ENCODE data around the gene UBR2.

UBR2 gene

DNA sequence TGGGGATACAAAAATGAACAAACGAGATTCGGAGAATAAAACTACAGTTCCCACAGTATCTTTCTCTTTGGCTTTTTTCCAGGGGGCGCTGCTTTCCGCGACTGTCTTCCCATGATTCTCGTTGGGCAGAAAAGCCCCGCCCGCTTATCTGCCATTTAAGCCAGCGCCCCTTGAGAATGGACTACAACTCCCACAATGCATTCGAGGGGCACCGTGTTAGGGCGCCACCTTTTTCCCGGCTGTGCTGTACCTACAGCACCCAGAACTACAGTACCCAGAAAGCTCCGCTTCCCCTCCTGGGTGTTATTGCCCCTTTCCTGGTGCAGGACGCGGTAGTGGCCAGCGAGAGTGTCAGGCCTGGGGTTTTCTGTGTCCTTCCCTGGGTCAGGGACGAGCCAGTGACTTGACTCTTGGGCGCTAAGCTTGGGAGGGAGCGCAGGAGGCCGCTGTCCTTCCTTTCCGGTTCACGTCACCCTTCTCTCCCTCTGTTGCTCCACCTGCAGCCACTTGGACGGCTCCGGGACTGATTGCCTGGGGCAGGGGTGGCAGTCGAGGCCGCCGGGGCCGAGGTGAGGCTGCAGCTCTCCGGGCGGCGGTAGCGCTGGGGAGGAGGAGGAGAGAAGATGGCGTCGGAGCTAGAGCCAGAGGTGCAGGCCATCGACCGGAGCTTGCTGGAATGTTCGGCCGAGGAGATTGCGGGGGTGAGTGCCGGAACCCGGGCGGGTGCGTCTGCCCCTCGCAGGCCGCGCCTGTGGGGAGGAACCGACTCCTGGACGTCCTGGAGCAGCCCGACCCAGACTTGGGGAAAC lies at the start of gene UBR2:
TSS of gene UBR2 (plus strand) at position 333 of the 809 bp plus-strand sequence. CDS start at position 624, 291 bp downstream.
- peak; percentile 65 to 82 (median 74) for DNase-seq

- DNase-seq: no peak
These were observed 49.1 kb upstream of the UBR2 start for GRCh38 chr6:42514745-42515144.

DNA sequence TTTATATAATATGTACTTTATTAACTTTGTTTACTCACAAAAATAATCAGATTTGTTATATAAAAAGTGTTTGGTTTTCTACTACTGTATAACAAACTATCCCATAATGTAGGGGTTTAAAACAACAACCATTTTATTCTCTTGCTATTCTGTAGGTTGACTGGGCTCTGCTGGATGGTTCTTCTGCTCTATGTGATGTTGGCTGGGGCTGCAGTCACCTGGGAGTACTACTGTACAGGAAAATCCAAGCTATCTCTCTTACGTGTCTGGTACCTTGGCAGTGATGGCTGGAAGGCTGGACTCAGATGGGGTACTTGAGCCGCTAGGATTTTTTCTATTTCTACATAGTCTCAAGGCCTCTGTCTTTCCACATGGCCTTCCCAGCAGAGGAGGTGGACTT lies 44.0 kb upstream of the UBR2 start:
- no peak for DNase-seq

DNA sequence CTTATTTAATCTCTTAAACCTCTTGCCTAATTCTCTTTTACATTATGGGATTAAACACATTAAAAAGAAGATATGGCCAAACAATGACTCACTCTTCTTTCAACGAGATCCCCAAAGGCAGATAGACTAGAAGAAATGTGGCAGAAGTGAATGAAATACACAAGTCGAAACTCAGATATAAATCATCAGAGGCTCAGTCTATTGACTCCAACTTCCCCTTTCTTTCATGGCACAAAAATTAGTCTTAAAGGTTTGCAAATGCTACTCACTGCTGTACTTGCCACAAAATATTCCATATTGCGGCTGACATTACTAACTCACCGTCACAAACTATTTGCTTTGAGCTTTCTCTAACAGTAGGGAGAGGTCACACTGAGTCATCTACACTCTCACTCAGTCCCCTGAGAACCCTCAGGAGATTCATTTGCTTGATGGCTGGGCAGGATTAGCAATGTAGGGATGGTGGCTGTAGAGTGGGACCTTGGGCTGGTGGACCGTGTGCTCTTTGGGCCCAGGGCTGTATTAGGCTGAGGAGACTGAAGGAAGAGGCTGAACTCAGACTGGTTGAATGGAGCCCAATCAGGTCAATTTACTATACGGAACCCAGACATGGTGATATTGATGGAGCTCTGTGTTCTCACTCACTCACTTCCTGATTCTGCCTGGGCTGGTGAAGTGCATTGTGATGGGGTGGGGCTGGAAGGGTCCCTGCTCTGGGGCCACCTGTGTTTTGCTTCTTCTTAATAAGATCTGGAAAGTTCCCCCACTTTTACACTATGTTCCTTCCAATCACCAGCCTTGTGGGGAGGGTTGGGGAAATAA lies 42.8 kb upstream of the UBR2 start:
- no peak for DNase-seq

GRCh38 chr6:42522036-42522435 lies 41.8 kb upstream of the UBR2 start:
- DNase-seq: no peak

DNA sequence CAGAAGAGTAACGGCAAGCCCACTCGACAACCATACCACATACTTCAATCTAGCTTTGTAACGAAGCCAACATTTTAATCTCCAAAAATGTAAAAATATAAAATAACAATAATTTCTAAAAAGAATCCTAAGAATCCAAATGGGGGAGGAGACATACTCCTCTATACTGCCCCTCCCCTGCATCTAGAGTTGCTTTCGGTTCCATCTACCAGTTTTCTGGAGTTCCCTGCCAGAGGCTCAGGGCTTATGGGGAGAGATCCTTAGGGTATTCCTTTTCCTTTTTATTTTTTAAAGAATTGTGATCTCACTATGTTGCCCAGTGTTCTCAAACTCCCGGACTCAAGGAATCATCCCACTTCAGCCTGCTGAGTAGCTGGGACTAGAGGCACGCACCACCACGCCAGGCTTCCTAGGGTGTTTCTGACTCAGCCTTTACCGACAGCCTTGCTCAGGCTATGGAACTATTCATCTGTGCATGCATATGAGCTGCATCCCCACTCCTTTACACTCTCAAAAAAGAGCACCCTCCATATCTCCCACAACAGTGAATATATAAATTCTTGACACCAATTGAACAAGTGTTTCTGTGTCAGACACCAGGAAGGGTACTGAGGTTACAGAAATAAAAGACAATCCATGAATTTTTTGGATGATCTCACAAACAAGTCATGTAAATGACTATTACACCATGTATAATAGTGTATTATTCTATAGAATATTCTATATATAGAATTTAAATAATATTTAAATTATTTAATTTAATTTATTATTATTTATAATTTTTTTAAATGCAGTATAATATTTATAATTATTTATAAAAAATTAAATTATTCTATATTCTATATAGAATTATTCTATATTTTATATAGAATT lies 40.7 kb upstream of the UBR2 start:
- DNase-seq: no peak

DNA sequence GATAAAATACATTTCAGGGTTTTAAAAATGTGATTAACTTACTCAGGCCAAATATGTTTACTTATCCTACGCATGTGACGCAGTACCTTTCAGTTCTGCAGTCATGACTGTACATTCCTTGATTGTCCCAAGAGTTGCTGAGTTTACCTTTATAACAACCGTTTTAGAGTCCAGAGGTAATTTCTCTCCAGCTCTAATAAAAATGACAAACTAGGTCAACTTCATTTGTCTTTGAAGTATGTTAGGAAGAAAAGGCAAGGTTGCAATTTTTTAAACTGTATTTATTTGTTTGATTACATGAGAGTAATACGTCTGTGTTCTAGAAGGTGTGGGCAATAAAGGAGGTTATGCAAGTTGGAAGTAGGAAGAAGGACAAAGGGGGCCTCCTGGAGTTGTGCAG lies 38.6 kb upstream of the UBR2 start:
- no peak for DNase-seq

DNA sequence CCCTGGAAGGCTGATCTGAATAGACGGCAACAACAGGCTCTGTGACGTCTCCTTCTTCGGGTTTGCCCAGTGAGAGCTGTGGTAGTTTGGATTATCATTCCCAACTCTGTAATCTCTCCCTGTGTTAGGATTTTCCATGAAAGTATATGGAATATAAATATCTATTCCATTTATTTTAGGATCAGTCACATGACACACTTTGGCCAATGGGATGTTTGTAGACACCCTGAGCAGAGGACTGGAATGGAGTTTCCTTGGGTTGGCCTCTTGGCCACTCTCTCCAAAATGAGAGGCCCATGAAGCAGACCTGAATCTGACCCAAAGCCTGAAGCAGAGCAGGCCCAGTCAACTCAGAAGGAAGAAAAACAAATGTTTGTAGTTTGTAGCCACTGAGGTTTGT lies 37.2 kb upstream of the UBR2 start:
- DNase-seq: no peak

GRCh38 chr6:42527204-42527603 lies 36.6 kb upstream of the UBR2 start:
- DNase-seq: no peak

DNA sequence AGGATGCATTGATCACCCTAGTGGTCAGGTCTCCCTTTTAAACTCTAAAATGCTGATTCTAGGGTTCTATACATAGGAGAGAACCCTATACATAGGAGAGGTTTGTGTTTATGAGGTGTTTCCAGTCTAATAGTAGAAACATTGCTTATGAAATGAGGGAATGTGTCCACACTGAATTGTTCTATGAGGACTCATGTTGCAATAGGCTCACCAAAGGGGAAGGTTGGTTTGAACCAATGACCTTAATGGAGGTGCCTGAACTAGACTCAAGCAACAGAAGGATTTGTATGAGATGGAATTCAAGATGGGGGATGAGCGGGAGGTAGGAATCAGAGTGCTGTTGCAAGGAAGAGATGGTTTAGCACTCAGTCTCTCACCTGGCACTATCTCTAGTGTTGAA lies 33.5 kb upstream of the UBR2 start:
- no peak for DNase-seq

DNA sequence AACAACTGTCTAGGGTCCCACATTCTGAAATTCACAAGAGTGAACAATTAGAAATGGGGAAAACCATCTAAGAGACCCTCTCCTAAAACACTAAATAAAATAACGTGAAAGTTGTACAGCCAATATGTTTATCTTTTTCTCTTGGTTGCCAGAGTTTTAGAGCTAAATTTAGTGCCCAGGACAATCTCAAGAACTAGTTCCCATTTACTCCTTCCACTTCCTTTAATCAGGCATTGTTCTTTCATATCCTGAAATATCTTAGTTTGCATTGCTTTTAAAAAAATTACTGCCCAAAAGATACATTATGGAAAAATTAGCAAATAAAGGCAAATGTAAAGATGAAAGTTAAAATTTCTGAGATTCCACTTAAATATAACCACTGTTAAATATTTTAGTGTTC lies 33.1 kb upstream of the UBR2 start:
- no peak for DNase-seq

DNA sequence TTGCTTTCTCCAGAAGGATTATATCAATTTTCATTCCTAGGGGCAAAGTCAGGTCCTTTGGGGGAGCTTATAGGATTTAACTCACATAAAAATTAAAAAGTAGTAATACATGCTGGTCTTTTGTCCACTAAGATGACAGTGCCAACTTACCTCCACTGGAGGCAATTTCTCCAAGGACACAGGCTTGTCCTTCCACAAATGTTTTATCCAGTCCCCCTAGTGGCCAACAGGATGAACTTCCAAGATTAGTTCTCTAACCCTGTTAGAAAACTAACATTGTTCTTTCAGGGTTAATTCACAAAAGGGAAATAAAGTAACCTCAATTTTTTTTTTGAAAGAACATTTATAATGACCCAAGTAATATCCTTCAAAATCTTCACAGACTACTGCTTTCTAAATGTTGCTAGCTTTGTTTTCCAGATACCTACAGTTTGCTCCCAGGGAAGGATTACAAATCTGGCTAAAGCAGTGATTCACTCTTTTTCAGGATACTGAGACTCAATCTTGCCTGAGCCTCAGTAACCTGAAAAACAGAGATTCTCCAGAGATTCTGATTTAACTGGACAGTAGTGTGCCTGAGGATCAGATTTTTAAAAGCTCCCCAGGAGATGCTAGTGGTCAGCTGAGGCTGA lies 31.7 kb upstream of the UBR2 start:
- no peak for DNase-seq

GRCh38 chr6:42533794-42534193 lies 30.0 kb upstream of the UBR2 start:
- DNase-seq: no peak

DNA sequence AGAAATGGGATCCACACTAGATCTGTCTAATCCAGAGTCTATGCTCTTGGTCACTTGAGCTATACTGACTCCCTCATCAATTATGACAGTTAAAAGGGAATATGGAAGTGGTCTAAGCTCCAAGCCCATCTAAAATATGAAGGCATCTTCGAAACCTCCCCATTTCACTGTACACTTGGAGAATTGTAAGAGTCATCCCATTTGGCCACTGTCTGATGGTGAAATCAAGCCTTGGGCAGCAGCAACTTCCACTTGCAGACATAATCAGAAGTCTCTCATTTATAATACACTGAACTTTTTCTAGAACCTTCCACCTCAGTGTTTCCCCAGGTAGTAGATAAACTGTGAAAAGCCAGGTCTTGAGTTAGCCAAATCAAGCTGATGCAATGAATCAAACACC lies 26.3 kb upstream of the UBR2 start:
- DNase-seq: no peak

- DNase-seq: no peak
These were observed 24.7 kb upstream of the UBR2 start for GRCh38 chr6:42539135-42539534.

DNA sequence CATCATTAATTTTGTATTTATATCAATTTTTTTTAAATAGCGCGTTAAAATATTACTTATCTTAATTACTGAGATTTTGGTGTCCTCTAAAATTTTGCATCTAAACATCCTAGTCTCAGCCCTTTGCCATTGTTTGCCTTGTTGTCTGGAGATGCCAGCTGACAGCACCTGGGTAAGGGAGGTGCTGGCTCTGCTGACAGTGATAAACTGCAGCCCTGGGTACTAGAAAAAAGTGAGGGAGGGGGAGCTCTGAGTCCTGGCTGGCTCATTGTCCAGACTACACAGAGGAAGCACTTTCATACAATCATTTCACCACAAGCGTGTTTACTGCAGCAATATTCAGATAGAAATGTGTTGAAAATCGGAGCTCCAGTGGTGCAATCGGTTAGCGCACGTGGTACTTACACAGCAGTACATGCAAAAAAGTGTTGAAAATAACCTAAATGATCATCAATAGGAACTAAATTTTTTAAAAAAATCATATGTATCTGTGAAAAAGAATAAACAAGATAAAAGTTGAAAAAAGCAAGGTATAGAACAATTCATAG lies 18.5 kb upstream of the UBR2 start:
- DNase-seq: no peak

DNA sequence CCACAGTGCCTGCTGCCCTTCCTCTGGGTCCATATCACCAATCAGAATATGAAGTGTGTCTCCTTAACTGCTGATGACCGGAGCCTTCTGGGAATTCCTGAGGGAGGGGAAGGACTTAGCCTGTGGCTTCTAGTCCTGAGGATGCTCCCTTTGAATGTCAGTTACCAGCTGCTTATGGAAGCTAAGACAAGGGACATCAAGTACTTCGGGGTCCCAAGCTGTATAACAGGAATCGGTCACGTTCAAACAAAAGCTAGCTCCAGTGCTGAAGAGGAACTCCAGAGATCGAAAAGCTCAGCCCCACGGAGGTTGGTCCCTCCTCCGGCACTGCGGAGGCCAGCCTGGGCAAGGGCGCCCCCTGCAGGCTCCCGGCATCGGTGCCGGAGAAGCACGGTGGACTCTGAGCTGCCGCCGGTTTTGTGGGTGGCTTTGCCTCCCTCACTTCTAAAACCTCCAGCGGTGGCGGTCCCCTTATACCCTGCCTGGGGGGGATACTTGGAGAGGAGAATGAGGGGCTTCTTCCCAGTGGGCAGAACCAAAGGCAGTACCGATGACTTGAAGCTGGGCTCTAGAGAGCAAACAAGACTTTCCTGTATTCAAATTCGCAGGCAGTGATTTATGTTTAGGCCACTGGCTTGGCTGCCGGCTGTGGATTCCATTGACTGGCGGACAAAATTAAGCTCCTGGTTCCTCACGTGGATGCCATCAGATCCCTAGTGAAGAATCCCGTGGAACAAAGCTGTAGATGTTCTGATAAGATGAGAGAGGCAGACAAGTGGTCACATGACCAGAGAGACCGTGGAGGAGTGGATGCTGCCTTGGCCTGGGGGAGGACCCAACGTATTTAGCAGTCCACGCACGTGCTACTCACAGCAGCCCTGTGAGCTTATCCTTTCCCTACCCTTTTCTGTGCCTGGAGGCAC lies 16.2 kb upstream of the UBR2 start:
- DNase-seq: peak; percentile 79 to 89 (median 88)

GRCh38 chr6:42550277-42550676 lies 13.6 kb upstream of the UBR2 start:
- no peak for DNase-seq

GRCh38 chr6:42551217-42551616 lies 12.6 kb upstream of the UBR2 start:
- DNase-seq: no peak

DNA sequence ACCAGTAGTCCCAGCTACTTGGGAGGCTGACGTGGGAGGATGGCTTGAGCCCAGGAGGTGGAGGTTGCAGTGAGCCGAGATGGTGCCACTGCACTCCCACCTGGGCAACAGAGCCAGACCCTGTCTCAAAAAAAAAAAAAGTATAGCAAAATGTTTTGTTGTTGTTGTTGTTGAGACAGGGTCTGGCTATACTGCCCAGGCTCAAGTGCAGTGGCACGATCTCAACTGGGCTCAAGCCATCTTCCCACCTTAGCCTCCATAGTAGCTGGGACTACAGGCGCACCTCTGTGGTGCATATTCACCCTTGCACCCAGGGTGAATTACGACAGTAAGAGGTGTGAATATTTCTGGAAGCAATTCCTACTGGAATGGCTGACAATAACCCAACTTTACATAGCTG lies 11.4 kb upstream of the UBR2 start:
- no peak for DNase-seq

Measured in activated naive CD4-positive, alpha-beta T cell (primary cell).